ENCODE results near the gene SGMS1. TPM values are rescaled to one million over a fixed set of nuclear protein-coding genes. Genes with fewer than 3 reads are reported as not detected.

SGMS1 gene
- total RNA-seq, 1 donor from 2014 or later, result 25.0 TPM

DNA sequence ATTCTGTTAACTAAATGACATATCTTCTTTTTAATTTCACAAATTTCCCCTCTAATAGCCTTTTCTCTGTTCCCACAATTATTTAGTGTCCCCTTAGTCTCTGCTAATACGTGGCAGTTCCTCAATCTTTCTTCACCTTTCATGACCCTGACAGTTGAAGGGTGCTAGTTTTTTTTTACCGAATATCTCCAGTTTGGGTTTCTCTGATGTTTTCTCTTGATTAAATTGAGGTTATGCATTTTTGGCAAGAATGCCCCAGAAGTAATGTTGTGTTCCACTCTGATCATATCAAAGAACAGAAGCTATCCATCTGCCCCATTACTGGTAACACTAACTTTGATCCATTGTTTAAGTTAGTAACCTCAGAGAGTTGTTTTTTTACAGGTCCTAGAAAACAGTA, 238.9 kb downstream of the SGMS1 start:
- Mint-ChIP-seq H3K27ac (no peak overlapping the region), H3K9me3 (ENCODE audit: low read depth) (no peaks in the 10 kb centered on the region), H3K4me3 (ENCODE audit: low read depth) (no peak overlapping the region), H3K27me3 (no peaks in the 10 kb centered on the region), H3K4me1 (ENCODE audit: low read depth) (peaks cover 6% of the 10 kb centered on the region), H3K36me3 (ENCODE audit: insufficient read depth) (no peaks in the 10 kb centered on the region)
- TF ChIP-seq CTCF (IDR thresholded peaks at IDR 0.05; ENCODE audit: unreplicated experiment), result no peak
- DNase-seq (ENCODE audit: low spot score, unreplicated experiment), result no peak

DNA sequence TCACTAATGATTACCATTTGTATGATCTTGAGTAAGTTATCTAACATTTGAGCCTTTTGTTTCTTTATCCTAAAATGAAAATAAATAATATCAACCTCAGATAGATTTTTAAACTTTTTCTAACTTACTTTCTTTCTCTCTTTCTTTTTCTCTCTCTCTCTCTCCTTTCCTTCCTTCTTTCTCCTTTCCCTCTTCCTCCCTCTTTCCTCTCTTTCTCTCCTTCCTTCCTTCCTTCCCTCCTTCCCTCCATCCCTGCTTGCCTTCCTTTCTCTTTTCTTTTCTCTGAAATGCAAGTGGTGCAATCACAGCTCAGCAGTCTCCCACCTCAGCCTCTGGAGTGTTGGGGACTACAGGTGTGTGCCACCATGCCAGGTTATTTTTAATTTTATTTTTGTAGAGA, 239.5 kb downstream of the SGMS1 start:
- Mint-ChIP-seq H3K4me1 (ENCODE audit: low read depth) (peaks cover 6% of the 10 kb centered on the region), H3K36me3 (ENCODE audit: insufficient read depth) (no peaks in the 10 kb centered on the region), H3K9me3 (ENCODE audit: low read depth) (no peaks in the 10 kb centered on the region), H3K4me3 (ENCODE audit: low read depth) (no peak overlapping the region), H3K27me3 (no peaks in the 10 kb centered on the region), H3K27ac (peak overlapping the region; percentile 83)
- DNase-seq (ENCODE audit: low spot score, unreplicated experiment), result no peak
- no peak for TF ChIP-seq CTCF (IDR thresholded peaks at IDR 0.05; ENCODE audit: unreplicated experiment)

- no peak for DNase-seq (ENCODE audit: low spot score, unreplicated experiment)
- no peak for TF ChIP-seq CTCF (IDR thresholded peaks at IDR 0.05; ENCODE audit: unreplicated experiment)
- Mint-ChIP-seq H3K4me3 (ENCODE audit: low read depth) (no peak overlapping the region), H3K4me1 (ENCODE audit: low read depth) (peaks cover 6% of the 10 kb centered on the region), H3K9me3 (ENCODE audit: low read depth) (no peaks in the 10 kb centered on the region), H3K27ac (no peak overlapping the region), H3K36me3 (ENCODE audit: insufficient read depth) (no peaks in the 10 kb centered on the region), H3K27me3 (no peaks in the 10 kb centered on the region)
Observed at GRCh38 chr10:50382576-50383023, 241.2 kb downstream of the SGMS1 start.

GRCh38 chr10:50381642-50382041, 242.1 kb downstream of the SGMS1 start:
- TF ChIP-seq CTCF (IDR thresholded peaks at IDR 0.05; ENCODE audit: unreplicated experiment), result no peak
- peaks cover 2% of the 10 kb centered on the region for H3K4me1 Mint-ChIP-seq (ENCODE audit: low read depth)
- H3K27ac Mint-ChIP-seq, result no peak overlapping the region
- no peak for DNase-seq (ENCODE audit: low spot score, unreplicated experiment)
- H3K36me3 Mint-ChIP-seq (ENCODE audit: insufficient read depth), result peaks cover 3% of the 10 kb centered on the region
- H3K4me3 Mint-ChIP-seq (ENCODE audit: low read depth), result no peak overlapping the region
- H3K9me3 Mint-ChIP-seq (ENCODE audit: low read depth), result peaks cover 4% of the 10 kb centered on the region
- no peaks in the 10 kb centered on the region for H3K27me3 Mint-ChIP-seq

GRCh38 chr10:50379616-50380015, 244.1 kb downstream of the SGMS1 start:
- H3K4me1 Mint-ChIP-seq (ENCODE audit: low read depth), result no peaks in the 10 kb centered on the region
- H3K27me3 Mint-ChIP-seq, result no peaks in the 10 kb centered on the region
- TF ChIP-seq CTCF (IDR thresholded peaks at IDR 0.05; ENCODE audit: unreplicated experiment), result no peak
- peaks cover 3% of the 10 kb centered on the region for H3K36me3 Mint-ChIP-seq (ENCODE audit: insufficient read depth)
- DNase-seq (ENCODE audit: low spot score, unreplicated experiment), result no peak
- H3K9me3 Mint-ChIP-seq (ENCODE audit: low read depth), result peaks cover 4% of the 10 kb centered on the region
- H3K27ac Mint-ChIP-seq, result no peak overlapping the region
- H3K4me3 Mint-ChIP-seq (ENCODE audit: low read depth), result no peak overlapping the region

Data from progenitor cell of endocrine pancreas (in vitro differentiated cells).